RPMI7951 (cell line): ENCODE data around the gene LMOD1. TPM values are rescaled to one million over a fixed set of nuclear protein-coding genes. Genes with fewer than 3 reads are reported as not detected.
A peak's percentile ranks its signal among the peaks of the same experiment; 100 is the strongest.

Experiments used
- DNase-seq: peaks from one replicate; pipeline ENCODE4 v3.0.0-alpha.2; 2012; ENCODE audit warnings: low read depth
- total RNA-seq: library from RNA; depleted of rRNA; stranded (reverse); fragments of >200 nt; shearing (Covaris generic); gene quantifications from 2 replicates; pipeline ENCODE4 v1.2.3, GENCODE V29; 2014

Gene LMOD1
- total RNA-seq, 1 experiment from 2014 or later = 0.60 TPM

DNA sequence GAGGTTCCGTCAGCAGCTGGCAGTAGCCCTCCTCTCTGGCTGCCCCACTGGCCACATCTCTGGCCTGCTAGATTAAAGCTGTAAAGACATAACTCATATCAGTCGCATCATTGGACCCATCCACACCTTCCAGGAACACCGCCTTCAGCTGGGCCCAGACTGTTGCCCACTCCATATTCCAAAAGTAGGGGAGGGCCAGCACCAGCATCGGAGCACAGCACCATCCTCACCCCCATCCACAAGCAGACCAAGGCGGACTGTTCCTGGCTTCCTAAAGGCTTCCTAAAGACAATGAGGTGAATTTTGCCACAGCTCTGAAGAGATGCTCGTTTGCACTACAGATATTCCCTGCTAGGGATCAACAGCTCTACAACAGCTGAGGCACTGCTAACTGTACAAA, 54.1 kb downstream of the LMOD1 start:
- DNase-seq = no peak

DNA sequence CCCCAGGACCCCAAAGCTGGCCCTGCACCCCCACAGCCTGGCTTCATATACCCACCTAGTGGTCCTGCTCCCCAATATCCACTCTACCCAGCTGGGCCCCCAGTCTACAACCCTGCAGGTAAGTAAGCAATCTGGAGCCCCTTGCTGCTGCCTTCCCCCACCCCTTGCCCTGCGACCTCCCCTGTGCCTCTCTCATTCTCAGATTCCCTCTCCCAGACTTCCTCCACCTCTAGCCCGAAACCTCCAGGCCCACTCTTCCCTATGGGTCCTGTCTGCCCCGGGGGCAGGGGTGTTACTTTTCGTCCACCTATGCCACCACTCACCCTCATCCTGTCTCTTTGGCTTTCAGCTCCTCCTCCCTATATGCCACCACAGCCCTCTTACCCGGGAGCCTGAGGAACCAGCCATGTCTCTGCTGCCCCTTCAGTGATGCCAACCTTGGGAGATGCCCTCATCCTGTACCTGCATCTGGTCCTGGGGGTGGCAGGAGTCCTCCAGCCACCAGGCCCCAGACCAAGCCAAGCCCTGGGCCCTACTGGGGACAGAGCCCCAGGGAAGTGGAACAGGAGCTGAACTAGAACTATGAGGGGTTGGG, 54.8 kb downstream of the LMOD1 start:
- no peak for DNase-seq

DNA sequence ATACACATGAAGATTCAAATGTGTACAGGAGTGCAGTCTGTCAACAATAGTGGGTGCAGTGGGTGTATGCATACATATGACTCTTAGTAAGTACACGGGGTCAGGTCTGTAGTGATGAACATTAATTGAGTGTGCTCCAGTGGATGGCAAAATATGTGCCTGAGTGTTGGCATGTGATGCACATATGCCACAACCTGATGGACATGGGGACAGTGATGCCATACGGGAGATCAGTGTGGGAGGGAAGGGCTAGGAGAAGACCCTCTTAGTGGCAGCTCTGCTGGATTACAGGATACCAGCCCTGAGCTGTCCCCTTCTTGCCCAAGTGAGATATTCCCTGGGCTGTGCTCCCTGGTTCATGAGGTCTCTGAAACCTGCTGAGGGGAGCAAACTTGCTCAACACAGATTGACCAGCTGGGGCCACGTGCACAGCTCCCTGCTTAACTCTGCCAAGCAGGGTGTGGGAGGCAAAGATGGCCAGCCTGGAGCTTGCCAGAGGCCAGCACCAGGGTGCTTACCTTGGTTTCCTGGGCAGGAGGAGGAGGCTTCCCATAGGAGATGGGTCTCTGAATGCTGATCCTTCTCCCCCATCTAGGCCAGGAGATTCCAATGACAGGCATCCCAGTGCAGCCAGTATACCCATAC, 55.4 kb downstream of the LMOD1 start:
- no peak for DNase-seq

DNA sequence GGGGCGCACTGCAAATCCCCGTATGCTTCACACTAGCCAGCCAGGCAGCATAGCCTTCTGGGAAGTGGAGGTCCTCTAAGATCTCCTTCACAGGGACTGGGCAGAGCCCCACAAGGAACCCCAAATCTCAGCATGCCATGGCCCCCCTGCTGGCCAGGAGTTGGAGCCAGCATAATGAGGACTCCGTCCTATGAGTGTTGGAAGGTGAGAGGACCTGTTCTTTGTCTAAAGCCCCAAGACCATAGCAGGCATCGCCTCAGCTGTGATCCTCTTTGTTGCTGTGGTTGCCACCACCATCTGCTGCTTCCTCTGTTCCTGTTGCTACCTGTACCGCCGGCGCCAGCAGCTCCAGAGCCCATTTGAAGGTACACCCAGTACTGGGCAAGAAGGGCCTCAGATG, 56.1 kb downstream of the LMOD1 start:
- no peak for DNase-seq

GRCh38 chr1:201889090-201889968, 57.0 kb downstream of the LMOD1 start:
- DNase-seq = no peak

GRCh38 chr1:201888282-201889089, 57.9 kb downstream of the LMOD1 start, which contains the start of gene SHISA4:
SHISA4 (plus strand) TSS chr1:201888898; CDS start chr1:201888995, 97 bp downstream.
- DNase-seq = peak; percentile 90

DNA sequence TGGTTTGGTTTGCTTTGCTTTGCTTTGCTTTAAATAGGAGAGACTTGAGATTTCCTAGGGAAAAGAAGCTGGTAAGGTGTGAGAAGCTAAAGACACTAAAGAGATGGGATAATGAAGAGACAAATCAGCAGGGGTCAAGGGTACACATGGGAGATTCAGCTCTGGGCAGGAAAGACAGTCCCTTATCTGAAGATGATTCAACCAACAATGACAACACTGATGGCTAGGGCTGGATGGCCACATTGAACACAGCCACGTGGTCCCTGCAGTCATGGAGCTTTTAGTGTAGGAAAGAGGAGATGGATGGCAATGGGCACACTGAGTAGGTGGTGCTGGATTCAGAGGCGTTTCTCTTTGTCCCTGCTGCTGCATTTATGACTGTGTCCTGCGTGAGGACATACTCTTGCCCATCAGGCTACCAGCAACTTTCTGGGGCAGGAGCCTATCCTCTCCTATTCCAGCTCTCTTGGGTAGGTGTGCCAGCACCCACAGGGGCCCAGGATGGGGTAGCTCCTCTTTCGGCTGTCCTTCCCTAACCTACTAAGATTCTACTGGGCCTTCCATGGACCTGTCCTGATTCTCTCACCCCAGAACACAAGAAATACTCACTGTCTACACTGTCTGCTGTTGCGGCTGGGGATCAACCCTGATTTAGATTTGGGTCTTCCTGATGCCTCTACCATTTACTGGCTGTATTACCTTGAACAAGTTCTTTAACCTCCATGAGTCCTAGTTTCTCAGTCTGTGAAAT, 59.1 kb downstream of the LMOD1 start:
- DNase-seq = no peak

- DNase-seq = no peak
These were observed 60.1 kb downstream of the LMOD1 start for GRCh38 chr1:201886103-201886885.

GRCh38 chr1:201885531-201886075, 60.7 kb downstream of the LMOD1 start:
- peak; percentile 59 for DNase-seq

GRCh38 chr1:201884425-201884824, 61.9 kb downstream of the LMOD1 start:
- no peak for DNase-seq

DNA sequence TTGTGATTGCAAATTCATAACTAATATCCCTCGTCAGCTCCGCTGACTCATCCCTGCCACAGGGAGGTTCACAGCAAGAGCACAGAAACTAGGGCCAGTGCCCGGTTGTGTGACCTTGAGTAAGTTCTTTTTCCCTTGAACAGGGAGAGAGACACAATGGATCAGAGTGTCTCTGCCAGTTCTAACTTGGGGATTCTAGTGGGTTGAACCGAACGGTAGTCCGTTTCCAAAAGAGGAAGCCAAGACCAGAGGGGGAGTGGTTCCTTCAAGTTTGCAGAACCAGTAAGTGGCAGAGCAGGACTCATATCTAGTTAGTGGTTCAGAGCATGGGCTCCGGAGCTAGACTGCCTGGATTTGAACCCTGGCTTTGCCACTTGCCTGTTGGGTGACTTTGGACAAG, 62.6 kb downstream of the LMOD1 start:
- peak; percentile 50 for DNase-seq

DNA sequence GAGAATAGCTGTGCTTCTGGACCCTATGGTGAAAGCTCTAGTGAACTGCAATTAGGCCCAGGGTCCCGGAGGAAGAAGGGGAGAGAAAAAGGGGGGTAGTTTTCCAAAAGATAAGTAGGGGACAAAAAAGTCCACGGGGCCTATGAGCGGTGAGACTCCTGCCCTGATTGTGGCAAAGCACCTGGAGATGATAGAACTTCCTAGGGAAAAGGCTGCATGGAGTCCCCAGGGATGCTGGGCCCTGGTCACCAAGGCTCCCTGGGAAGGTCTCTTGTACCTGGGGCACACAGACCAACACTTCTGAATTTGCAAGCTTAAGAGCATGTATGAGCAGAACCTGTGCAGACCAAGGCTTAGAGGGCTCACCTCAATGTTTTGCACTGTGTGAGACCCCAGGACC, 63.1 kb downstream of the LMOD1 start:
- DNase-seq = no peak

GRCh38 chr1:201882665-201883132, 63.6 kb downstream of the LMOD1 start:
- peak; percentile 89 for DNase-seq

GRCh38 chr1:201881617-201882016, 64.7 kb downstream of the LMOD1 start:
- no peak for DNase-seq

- no peak for DNase-seq
These were observed 65.3 kb downstream of the LMOD1 start for GRCh38 chr1:201880928-201881571.

GRCh38 chr1:201877877-201878401, 68.4 kb downstream of the LMOD1 start:
- peak; percentile 51 for DNase-seq

DNA sequence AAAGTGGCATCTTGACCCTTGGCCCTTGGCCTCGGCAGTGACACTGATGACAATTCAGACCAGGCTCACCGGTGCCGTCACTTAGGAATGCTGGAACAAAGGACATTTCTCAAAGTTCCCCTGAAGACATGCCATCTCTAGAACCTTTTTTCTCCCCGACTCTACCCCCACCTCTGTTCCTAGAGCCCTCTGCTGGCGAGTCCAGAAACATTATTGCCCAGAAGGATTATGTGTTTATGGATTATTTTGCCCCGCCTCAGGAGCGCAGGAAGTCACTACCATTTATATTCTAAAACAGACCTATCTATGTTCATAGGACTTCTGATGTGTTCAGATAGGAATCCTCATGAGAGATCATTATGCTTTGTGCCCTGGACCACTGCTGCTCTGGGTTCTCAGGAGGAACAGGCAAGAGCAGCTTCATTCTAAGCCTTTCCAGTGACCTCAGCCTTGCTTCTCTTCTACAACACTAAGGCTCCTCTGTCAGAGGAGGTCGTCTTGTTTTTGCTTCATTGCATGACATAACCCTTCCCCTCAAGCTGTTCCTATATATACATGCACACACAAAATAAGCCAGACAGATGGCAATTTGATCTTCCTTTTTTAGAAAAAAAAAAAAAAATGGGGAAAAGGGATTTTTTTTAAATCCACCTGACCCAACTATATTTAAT, 70.1 kb downstream of the LMOD1 start:
- no peak for DNase-seq

- DNase-seq = no peak
These were observed 71.7 kb downstream of the LMOD1 start for GRCh38 chr1:201874672-201875071.

- DNase-seq = no peak
These were observed 76.0 kb downstream of the LMOD1 start for GRCh38 chr1:201870397-201870796.
